Esophagus muscularis mucosa (tissue), 3 donors: ENCODE results near the gene INHBB.

ENCODE experiments used
- POLR2A ChIP-seq: fragments of 450-650 bp; IDR thresholded peaks from one replicate; pipeline ENCODE4 v1.6.1; 2017; ENCODE audit warnings: antibody characterized with exemption, moderate library complexity, mild to moderate bottlenecking, low read depth
- POLR2AphosphoS5 ChIP-seq, 2 donors: sonication (generic); formaldehyde crosslinking; IDR thresholded peaks; one replicate each; pipeline ENCODE4 v1.6.1; 2017; ENCODE audit warnings: antibody characterized with exemption in 2 of 2
- TF ChIP-seq, protein P1 (sequence below), 3 experiments: fragments of 200-600 bp in 2 of 3; fragments of 450-650 bp in 1 of 3; sonication (generic) in 2 of 3; IDR thresholded peaks; one replicate each; pipeline ENCODE4 v1.5.1; 2017 to 2019; ENCODE audit warnings: antibody characterized with exemption in 3 of 3, mild to moderate bottlenecking in 2 of 3, moderate library complexity in 1 of 3

DNA sequence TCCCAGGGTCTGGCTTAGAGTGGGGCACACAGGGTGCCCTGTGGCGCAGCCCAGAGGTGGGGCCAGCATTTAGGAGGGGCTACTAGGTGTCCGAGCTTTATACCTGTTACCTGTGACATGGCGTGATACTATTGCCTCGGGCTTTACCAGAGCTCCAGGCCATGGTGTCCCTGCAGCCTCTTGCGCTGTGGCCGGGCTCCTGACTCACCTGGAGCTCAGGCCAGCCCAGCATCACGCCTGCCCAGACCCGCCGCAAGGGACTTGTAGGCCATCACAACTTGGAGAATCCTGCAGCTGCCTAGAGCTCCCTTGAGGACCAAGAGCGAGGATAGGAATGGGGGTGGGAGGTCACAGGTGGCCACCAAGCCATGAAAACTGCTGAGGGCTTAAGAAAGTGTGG, 8.0 kb downstream of the INHBB start:
- TF ChIP-seq POLR2A (no peak), POLR2AphosphoS5 (IDR thresholded peaks at IDR 0.05) (no peak)
- TF ChIP-seq, protein P1, sequence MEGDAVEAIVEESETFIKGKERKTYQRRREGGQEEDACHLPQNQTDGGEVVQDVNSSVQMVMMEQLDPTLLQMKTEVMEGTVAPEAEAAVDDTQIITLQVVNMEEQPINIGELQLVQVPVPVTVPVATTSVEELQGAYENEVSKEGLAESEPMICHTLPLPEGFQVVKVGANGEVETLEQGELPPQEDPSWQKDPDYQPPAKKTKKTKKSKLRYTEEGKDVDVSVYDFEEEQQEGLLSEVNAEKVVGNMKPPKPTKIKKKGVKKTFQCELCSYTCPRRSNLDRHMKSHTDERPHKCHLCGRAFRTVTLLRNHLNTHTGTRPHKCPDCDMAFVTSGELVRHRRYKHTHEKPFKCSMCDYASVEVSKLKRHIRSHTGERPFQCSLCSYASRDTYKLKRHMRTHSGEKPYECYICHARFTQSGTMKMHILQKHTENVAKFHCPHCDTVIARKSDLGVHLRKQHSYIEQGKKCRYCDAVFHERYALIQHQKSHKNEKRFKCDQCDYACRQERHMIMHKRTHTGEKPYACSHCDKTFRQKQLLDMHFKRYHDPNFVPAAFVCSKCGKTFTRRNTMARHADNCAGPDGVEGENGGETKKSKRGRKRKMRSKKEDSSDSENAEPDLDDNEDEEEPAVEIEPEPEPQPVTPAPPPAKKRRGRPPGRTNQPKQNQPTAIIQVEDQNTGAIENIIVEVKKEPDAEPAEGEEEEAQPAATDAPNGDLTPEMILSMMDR (IDR thresholded peaks at IDR 0.05), result no peak
